DMS153 (cell line): Measurements from ENCODE around the gene TRPM2.
"Not testable (repeated sequence)": the region's sequence is repeated elsewhere in the genome, so short reads cannot be mapped to it uniquely, and the experiment has no call there.

Source experiments
- DNase-seq: peaks from one replicate; lab custom pipeline; 2025; lab: John Stamatoyannopoulos, UW

Gene TRPM2

DNA sequence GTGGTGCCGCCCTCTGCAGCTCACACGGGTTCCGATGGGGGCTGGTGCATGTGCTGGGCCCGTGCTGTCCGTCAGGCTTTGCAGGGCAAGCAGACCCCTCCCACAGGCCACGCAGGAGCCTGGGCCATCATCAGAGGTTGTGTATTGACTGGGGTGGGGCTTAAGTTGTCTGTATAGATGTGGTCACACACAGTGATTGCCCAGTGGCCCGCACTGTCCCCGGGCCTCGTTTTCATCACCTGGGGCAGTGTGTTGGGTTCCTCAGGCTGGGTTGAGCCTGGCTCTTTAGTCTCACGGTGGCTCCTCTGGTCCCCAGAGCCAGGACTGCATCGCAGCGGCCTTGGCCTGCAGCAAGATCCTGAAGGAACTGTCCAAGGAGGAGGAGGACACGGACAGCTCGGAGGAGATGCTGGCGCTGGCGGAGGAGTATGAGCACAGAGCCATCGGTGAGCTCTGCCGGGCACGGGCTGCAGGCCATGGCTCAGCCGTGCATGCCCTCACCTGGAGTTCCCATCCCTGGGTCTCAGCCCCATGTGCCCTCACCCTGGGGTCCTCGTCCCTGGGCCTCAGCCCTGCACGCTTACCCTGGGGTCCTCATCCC is 44.1 kb downstream of the TRPM2 start:
- no peak for DNase-seq

DNA sequence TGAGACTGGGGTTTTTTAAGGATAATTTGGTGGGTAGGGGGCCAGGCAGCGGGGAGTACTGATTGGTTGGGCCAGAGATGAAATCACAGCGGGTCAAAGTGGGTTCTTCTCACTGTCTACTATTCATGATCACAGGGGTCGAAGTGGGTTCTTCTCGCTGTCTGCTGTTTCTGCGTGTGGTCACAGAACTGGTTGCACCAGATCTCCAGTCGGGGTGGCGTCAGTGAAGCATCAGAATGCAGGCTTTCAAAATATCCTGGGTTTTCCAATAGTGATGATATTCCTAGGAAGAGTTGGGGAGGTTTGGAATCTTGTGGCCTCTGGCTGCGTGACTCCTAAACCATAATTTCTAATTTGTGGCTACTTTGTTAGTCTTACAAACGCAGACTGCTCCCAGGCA is 45.1 kb downstream of the TRPM2 start:
- no peak for DNase-seq

DNA sequence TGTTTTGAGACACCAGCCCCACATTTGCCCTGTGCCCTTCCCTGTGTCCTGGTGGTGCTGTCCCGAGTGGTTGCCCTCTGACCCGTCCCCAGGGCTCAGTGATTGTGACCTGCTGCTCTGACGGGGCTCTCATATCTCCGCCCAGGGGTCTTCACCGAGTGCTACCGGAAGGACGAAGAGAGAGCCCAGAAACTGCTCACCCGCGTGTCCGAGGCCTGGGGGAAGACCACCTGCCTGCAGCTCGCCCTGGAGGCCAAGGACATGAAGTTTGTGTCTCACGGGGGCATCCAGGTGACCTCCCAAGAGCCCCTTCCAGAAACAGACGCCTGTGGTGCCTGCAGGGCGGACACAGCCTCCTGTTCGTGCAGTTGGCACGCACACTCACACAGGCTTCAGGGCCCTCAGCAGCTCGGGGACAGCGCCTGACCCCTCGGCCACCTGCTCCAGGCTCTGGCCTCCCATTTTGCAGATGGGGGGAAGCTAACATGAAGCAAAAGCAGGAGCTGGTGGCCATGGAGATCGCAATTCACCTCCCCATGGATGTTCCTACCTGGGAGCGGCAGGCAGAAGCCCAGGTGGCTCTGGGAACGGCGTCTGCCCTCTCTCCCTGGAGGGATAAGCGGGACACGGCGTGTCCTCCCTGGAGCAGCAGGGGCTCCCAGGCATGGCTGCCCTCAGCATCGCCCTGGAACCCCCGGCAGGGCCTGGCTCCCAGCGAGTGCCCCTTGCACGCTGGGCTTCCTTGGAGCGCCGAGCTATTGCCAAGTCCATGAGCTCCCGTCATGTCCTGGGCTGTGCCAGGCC is 45.9 kb downstream of the TRPM2 start:
- no peak for DNase-seq

DNA sequence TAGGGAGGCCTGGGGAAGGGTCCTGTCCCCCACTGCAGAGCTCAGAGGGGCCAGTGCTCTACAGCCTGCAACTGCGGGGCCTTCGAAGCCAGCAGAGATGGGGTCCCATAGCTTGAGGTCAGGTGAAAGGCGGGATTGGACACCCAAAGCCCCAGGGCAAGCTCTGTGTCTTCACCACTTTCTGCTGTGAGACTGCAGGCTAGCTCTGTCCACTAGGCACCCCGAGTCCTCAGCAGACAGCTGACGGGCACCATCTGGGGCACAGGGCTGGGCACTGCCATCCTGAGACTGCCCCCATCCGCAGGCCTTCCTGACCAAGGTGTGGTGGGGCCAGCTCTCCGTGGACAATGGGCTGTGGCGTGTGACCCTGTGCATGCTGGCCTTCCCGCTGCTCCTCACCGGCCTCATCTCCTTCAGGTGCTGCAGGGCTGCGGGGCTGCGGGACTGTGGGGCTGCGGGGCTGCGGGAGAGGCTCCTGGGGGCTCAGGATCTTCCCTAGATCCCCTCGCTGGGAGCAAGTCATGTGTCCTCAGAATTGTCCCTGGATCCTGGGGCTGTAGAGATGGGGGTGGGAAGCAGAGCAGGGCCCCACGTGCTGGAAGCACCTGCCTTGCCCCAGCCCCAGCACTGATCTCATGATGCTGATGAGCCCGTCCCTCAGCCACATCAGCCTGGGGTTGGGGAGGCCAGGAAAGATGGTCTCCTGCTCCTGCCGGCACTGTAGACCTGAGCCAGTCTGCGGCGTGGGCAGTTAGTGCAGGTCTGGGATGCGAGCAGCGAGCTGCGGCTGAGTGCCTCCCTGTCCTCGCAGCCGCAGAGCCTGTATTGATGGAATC is 46.8 kb downstream of the TRPM2 start:
- DNase-seq = no peak

DNA sequence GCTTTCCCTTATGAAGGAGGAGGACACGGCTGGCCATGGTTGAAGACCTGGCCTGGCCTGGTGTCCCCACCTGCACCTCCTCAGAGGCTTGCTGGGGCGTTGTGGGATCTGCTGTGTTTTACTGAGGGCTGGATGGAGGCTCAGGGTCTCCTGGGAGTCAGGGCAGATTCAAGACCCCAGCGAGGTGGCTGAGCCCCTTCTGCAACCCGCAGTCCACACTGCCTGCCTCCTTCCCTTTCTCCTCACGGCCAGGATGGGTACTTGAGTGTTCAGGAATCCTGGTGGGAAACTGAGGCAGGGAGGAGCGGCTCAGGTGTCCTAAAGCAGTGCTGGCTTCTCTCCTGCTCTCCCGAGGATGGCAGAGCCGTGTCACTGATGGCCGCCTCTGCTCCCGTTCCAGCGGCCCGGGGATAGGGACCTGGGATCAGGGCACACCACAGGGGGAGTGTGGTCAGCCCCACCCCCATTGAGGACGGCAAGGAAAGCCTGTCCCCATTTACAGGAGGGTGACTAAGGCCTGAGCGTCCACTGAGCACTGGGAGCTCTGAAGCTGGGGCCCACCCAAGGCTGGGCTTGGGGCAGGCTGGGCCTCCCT is 47.5 kb downstream of the TRPM2 start:
- no peak for DNase-seq

DNA sequence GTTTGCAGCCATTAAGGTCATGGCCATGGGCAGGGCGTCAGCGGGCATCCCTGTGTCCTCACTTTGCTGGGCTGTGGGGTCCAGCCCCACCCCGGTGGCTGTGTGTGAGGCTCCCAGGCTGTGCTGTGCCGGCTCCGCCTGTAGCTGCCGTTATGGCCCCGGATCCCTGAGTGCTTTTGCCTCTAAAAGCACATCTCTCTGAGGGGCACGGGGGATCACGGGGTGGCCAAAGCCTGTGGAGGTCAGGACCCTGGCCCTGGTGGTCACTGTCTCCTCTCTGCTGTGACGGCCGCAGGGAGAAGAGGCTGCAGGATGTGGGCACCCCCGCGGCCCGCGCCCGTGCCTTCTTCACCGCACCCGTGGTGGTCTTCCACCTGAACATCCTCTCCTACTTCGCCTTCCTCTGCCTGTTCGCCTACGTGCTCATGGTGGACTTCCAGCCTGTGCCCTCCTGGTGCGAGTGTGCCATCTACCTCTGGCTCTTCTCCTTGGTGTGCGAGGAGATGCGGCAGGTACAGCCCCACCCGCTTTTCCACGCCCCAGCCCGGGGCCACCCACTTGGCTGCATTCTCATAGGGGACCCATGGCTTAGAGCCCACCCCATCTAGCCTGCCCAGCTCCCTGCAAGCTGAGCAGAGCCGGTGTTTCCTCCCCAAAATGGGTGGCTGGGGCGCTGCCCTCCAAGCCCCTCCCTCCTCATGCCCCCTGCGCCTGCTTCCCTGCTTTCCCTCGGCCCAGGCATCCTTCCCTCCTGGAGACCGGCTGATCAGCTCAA is 48.2 kb downstream of the TRPM2 start:
- DNase-seq = no peak

DNA sequence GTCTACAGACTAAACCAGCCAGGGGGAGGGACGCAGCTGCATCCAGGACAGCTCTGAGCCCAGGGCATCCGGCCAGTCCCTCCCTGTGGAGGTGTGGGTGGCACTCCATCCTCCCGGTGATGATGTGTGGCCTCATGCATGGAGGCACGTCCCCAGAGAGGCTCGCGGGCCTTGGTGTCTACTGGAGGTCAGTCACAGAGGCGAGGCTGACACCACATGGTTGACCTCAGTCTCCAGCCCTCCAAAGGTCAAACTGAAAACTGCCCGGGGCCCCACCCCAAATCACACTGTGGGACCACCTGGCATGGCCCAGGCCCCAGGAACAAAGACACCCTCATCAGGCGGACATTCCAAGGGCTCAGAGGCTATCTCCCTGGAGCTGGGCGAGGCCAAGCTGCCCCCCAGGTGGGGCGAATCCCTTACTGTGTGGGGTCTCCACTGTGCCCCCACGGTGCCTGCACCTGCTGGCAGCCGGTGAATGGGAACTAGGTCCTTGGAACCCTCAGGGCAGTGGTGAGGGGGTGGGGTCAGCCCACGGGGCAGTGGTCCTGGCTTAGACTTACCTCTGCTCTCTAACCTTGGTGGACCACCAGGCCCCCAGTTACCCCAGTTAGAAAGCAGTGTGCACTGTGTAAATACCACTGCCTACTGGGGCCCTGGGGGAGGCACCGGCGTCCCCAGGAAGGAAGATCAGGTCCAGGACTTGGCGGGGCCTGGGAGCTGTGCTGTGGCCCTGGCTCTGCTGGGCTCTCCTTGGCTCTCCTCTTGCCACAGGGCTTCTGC is 49.1 kb downstream of the TRPM2 start:
- DNase-seq = no peak

DNA sequence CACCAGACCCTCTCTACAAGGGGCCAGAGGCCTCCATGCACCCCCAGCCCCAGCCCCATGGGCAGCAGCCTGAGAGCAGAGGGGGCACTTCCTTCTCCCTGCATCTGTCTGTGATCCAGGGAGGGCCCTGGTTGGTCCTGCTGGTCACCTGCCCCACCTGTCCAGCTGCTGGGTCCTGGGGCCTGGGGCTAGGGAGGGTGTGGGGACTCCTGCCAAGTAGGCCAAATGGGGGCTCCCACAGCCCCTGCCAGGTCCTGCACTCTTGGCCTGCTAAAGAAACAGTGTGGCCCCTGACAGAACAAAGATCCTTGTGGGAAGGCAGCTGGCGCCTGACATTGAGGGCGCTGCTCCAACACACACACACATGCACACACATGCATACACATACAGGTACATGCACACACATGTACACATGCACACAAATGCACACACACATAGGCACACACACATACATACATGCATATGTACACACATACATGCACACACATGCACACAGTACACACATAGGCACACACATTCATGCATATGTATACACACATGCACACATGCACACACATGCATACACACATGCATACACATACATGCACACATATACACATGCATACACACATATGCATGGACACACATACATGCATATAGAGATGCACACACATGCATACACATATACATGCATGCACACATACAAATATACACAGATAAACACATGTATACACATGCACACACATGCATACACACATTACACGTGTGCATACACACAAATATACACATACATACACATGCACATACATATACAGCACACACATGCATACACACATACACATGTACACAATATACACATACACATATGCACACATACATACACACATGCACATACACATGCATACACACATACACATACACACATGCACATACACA is 49.9 kb downstream of the TRPM2 start:
- DNase-seq = no peak

DNA sequence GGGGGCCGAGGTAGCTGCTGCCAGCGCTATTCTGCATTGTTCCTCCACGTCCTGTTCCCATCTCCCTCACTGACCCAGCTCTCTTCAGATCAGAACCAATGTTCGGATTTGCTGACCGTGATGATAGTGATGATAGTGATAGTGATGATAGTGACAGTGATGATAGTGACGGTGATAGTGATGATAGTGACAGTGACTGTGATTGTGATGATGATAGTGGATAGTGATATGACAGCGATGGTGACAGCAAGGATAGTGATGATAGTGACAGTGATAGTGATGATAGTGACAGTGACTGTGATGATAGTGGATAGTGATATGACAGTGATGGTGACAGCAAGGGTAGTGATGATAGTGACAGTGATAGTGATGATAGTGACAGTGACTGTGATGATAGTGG is 51.1 kb downstream of the TRPM2 start:
- not testable (repeated sequence) for DNase-seq

DNA sequence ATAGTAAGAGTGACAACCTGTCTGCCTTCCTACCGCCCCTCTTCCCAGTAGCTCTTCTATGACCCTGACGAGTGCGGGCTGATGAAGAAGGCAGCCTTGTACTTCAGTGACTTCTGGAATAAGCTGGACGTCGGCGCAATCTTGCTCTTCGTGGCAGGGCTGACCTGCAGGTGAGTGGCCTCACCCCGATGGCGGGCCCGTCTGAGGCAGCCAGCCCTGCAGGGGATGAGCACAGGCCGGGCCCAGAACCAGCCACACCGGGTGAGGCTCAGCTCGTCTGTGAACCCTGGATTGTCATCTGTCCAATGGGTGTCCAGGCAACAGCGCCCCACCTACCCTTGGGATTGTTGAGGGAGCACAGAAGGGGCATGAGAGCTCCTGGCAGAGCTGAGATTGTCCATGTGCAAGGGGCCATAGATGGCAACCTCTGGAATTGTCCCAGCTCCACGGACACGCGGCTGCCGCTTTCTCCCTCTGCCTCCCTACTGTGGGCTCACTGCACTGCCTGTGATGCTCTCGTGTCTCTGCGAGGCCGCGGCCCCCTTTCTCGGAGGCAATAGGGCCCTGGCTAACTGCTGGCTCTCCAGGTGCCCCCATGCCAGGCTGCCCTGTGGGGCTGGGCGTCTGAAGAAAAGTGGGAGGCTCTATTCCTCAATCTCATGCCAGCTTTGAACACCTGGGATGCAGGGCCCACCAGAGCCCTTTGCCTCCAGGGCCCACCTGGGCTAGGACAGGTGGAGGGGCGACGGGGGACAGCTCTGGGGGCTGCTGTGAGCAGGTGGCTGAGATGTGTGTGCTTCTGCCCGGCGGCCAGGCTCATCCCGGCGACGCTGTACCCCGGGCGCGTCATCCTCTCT is 51.9 kb downstream of the TRPM2 start:
- DNase-seq = no peak

DNA sequence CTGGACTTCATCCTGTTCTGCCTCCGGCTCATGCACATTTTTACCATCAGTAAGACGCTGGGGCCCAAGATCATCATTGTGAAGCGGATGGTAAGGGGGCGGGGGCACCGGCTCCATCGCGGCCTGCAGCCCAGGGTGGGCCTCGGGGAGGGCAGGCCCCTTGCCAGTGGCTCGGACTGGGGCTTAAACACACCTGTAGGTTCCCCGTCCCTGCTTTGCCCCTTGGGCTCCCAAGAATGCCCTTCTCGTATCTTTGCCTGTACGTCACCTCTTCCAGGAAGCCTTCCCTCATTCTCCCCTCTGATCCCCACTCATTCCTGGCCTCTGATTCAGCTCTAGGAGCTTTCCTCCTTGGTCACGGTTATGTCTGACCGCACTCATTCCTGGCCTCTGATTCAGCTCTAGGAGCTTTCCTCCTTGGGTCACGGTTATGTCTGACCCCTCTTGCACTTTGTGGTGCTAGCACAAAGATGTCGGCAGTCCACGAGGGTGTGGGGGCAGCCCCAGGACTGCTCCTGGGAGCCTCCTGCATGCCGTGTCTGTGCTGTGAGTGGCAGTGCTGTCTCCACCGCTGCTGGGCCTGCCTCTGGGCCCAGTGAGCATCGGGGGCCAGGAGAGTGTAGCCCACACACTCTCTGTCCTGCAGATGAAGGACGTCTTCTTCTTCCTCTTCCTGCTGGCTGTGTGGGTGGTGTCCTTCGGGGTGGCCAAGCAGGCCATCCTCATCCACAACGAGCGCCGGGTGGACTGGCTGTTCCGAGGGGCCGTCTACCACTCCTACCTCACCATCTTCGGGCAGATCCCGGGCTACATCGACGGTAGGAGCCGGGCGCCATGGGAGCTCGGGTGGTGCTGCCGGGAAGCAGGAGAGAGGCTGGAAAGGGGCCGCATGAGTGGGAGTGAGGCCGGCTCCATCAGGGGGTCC is 52.8 kb downstream of the TRPM2 start:
- no peak for DNase-seq

DNA sequence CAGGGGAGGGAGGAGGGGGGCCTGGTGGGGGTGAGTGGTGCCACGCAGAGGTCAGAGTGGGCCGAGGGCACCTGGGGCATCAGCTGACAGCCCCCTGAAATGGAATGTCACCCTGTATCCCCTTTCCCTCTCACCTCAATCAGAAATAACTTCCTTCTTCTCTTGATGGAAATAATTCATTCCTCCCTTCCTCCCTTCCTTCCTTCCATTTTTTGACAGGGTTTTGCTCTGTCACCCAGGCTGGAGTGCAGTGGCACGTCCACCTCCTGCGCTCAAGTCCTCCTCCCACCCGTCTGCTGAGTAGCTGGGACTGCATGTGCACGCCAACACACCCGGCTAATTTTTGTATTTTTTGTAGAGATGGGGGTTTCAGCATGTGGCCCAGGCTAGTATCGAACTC is 53.5 kb downstream of the TRPM2 start:
- DNase-seq = no peak

DNA sequence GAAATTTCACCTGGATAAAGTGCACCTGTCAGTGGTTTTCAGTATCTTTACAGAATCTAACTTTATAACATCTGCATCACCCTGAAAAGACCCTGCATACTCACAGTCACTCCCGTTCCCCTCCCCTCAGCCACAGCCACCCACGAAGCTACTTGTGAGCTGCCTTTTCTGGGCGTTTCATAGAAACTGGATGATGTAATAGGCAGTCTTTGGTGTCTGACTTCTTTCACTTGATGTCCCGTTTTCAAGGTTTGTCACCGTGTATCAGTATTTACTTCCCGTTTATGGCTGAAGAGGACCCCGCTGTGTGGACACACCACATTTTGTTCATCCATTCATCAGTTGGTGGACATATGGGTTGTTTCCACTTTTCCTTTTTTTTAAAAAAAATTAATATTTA is 54.1 kb downstream of the TRPM2 start:
- no peak for DNase-seq

DNA sequence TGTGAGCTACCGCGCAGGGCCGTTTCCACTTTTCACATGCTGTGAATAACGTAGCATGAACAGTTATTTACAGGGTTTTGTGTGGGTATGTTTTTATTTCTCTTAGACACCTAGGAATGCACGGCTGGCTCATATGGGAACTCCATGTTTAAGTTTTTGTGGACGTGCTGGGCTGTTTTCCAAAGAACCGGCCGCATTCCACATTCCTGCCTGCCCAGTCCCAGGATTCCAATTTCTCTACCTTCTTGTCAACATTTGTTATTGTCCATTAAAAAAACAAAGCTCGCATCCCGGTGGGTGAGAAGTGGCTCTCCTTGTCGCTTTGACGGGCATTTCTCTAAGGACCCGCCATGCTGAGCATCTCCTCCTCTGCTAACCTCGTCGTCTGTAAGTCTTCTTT is 54.8 kb downstream of the TRPM2 start:
- DNase-seq = no peak

DNA sequence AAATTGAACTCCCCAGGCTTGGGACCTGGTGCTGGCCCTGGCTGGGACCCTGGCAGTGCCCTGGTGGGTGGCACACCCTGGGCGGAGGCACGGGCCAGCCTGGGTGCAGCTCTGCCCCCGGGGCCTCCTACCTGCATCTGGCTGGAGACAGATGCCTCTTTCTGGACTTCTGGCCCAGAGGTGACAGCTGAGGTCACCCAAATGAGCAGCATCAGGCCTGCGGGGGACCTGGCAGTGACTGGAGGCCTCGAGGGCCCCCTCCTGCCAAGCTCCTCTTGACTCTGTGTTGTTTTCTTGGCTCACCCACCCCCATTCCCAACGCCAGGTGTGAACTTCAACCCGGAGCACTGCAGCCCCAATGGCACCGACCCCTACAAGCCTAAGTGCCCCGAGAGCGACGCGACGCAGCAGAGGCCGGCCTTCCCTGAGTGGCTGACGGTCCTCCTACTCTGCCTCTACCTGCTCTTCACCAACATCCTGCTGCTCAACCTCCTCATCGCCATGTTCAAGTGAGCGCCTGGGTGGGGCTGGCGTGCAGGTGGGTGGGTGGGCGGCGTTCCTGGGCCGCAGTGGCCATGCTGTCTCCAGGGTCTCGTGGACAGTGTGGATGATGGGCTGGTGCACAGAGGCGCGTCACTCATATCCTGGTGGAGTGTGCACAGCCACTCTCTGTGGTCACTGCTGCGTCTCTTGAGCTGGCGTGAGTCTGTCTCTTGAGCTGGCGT is 60.3 kb downstream of the TRPM2 start:
- no peak for DNase-seq

DNA sequence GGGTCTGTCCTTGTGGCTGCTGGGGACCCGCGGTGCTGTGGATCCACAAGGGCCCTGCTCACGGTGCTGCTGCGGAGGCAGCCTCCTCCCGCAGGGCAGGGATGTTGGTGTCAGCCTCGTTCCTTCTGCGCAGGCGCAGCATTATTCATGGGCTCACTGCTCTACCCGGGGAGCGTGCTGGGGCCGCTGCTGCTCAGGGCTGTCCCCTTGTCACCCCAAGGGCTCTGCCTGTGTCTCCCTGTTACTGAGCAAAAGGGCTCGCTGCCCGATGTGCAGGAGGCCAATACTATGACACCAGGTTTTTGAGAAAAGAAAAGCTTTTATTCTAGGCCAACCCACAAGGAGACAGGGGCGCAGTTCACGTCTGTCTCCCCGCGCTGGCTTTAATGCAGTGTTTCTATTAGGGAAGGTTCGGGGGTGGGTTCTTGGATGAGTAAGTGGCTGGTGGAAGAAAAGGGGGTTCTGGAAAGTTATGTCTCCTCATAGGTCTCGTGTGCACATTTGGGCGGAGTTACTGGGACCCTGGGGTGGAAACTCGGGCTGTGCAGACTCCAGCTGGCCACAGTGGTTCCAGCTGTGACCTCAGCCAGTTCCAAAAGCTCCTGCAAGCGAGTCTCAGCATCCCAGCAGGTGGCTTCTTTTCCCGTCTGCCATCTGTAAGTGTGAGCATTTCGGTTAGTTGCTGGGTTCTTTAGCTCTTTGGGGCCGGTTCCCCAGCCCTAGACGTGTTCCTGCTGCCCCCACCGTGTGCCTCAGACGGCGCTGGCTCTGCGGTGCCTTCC is 61.1 kb downstream of the TRPM2 start:
- DNase-seq = no peak
